Suppressor macrophage treated with lipopolysaccharide for 4 hours (primary cell): ENCODE measurements around the gene ACKR4.

Source experiments
- DNase-seq: peaks from one replicate; pipeline ENCODE4 v3.0.0-alpha.2; 2020

The ACKR4 gene

DNA sequence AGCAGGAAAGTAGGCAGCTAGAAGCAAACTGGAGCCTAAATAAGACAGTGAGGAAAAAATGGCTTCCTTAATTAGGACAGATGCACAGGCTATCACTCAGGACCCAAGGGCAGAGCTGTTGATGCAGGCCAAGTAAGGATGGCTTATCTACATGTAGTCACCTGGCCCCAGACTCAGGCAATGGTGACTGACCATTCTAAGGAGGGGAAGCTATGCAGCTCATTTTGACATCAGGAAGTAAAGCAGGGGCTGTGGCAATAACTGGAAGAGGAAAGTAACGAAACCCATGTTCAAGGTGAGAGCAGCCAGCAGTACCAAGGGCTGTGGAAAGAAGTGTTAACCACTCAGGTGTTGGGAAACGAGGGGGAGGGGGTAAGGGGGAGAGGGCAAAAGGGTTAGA lies 46.3 kb downstream of the ACKR4 start:
- no peak for DNase-seq

DNA sequence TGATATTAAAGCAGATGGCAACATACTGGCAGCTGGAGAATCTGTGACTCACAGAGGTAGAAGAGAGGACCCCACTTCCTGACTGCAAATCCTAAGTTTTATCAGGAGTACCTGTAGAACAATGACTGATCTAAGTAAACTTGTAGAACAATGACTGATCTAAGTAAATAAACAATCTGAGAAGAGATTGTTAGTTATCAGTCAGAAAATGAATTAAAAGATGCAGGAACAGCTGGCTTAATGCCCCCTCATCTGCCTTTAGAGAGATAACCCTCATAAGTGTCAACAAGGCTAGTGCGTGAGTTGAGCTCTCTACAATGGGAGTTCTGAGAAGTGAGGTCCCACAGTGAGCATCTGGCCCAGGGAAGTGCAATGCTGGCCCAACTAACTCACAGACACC lies 48.0 kb downstream of the ACKR4 start:
- no peak for DNase-seq

DNA sequence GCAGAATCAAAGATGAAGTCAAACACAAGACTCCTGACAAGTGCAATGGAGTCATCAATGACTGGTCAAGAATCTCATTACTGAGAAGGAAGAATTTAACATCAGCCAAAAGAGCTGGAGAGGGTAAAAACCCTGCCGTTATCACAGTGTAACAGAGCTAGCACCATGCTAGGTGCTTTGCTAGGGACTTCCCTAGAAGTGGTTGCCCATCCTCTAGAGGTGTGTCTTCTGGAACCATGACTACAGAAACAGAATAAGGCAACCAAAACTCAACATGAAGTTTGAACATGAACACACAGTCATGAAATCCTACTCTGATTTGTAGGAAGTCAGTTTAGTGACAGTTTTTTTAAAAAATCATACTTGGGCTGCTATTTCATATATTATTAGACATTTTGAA lies 53.1 kb downstream of the ACKR4 start:
- no peak for DNase-seq
